ENCODE measurements around the gene SLC8A1.

GRCh38 chr2:40380041-40380440 is 71.8 kb downstream of the SLC8A1 start:
- TF ChIP-seq, protein P1, sequence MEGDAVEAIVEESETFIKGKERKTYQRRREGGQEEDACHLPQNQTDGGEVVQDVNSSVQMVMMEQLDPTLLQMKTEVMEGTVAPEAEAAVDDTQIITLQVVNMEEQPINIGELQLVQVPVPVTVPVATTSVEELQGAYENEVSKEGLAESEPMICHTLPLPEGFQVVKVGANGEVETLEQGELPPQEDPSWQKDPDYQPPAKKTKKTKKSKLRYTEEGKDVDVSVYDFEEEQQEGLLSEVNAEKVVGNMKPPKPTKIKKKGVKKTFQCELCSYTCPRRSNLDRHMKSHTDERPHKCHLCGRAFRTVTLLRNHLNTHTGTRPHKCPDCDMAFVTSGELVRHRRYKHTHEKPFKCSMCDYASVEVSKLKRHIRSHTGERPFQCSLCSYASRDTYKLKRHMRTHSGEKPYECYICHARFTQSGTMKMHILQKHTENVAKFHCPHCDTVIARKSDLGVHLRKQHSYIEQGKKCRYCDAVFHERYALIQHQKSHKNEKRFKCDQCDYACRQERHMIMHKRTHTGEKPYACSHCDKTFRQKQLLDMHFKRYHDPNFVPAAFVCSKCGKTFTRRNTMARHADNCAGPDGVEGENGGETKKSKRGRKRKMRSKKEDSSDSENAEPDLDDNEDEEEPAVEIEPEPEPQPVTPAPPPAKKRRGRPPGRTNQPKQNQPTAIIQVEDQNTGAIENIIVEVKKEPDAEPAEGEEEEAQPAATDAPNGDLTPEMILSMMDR (IDR thresholded peaks at IDR 0.05; ENCODE audit: insufficient read depth, low read depth, low read length): no peak
- TF ChIP-seq EZH2 (IDR thresholded peaks at IDR 0.05; ENCODE audit: insufficient read depth, low read length): no peak

All from astrocyte (in vitro differentiated cells and primary cell).